Suprapubic skin (tissue), 3 donors: ENCODE results near the gene PPP2R2B.

Source experiments
- CTCF ChIP-seq, 2 donors: fragments of 200-600 bp in 1 of 2; fragments of 450-650 bp in 1 of 2; sonication (generic) in 1 of 2; IDR thresholded peaks; one replicate each; pipeline ENCODE4 v1.5.1; 2016 to 2019; ENCODE audit warnings: antibody characterized with exemption in 2 of 2, mild to moderate bottlenecking in 1 of 2, moderate library complexity in 1 of 2
- POLR2A ChIP-seq, 2 donors: fragments of 450-650 bp; IDR thresholded peaks; one replicate each; pipeline ENCODE4 v1.6.1; 2017; ENCODE audit warnings: antibody characterized with exemption in 2 of 2, mild to moderate bottlenecking in 2 of 2, moderate library complexity in 2 of 2

- TF ChIP-seq CTCF (IDR thresholded peaks at IDR 0.05) (no peak), POLR2A (IDR thresholded peaks at IDR 0.05) (no peak)
Measured at GRCh38 chr5:146873186-146873917, 5.2 kb downstream of the PPP2R2B start.
